Right renal cortex interstitium (tissue), 3 donors: ENCODE results near the gene ATF6. TPM values are rescaled to one million over a fixed set of nuclear protein-coding genes. Genes with fewer than 3 reads are reported as not detected.

Experiments
- DNase-seq, 3 donors: peaks; one replicate each; pipeline ENCODE4 v3.0.0-alpha.2; 2013; ENCODE audit warnings: low read depth in 3 of 3, low spot score in 2 of 3
- polyA plus RNA-seq, 3 donors: library from polyadenylated mRNA; unstranded; fragments of 120-200 nt; gene quantifications; one replicate each; pipeline ENCODE4 v1.2.1, GENCODE V29; 2013; ENCODE audit not compliant: insufficient read length in 3 of 3

The ATF6 gene
- polyA plus RNA-seq, 3 donors: 34.2 to 36.0 (median 35.0) TPM

DNA sequence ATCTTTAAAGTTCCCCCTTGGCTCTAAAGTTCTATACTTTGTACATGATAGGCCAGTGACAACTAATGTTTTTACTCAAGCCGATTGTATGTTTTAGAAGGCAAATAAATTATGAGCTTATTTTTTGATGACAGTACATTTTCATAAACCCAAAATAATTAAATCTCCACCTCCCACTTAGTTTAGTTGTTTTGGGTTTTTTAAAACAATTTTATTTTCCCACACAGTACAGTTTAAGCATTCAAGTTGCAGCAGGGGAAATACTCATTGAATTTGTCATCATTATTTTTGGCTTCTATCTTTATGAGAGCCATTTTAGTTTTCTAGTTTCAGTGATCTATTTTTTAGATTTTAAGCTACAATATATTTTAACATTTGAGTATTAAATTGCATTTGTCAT lies 163.9 kb downstream of the ATF6 start:
- DNase-seq: no peak

DNA sequence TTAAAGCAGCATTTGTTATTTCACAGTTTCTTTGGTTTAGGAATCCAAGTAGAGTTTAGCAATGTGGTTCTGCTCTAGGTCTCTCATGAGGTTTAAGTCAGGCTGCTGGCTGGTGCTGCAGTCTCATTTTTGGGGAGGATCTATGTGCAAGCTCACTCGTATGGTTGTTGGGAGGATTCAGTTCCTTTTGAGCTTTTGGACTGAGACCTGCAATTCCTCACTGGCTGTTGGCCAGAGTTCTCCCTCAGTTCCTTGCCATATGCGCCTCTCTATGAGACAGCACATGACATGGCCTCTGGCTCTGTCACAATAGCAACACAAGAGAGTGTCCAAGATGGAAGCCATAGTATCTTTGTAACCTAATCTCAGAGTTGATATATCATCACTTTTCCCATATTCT lies 166.5 kb downstream of the ATF6 start:
- DNase-seq: no peak

DNA sequence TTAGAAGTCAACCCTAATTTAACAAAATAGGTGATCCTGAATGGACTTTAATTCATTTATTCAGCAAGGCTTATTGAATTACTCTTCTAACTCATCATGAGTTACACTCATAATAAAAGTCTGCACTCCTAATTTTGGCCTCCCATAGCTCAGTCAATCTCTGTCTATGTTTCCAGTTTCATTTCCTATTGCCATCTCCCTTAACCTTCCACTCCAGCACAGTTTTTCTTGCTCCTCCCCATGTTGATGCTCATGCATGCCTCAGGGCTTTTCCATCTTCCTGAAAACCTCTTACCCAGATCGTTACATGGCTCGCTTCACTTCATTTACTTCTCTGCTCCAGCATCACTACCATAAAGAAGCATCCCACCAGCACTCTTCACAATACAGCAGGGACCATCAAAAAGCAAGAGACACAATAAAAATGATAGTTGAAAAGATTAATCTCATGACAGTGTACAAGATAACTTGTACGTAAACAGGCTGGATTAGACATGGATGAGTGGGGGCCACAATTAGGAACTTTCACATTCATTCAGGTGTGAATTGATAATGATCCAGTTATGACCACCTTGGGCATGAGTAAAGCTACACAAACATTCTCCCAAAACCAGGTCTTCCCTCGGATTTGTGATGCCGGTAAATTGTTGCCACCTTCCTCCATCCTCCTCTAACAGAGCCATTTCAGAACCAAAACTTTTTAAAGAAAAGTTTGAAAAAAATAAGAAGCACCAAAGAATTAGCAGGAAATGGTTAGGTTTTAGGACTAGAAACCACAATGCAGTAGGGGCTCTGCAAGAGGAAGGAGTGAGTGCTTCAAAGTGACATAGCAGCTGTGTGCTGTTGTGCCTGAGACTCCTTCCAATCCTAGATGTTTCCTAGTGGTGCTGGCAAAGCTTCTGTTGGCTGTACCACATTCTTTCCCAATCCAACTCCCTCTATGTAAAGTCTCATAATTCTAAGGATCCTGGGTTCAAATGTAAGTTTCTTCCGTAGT lies 167.8 kb downstream of the ATF6 start:
- DNase-seq: no peak

DNA sequence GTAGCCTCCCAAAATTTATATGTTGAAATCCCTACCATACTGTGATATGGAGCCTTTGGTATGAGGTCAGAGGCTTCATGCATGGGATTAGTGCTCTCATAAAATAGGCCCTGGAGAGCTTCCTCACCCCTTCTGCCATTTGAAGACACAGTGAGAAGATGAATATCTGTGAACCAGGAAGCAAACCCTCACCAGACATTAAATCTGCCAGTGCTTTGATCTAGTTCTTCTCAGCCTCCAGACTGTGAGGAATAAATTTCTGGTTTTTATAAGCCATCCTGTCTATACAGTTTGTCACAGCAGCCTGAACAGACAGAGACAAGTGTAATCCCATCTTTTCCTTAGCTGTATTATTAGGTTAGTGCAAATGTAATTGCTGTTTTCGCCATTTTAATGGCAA lies 169.1 kb downstream of the ATF6 start:
- DNase-seq: no peak

DNA sequence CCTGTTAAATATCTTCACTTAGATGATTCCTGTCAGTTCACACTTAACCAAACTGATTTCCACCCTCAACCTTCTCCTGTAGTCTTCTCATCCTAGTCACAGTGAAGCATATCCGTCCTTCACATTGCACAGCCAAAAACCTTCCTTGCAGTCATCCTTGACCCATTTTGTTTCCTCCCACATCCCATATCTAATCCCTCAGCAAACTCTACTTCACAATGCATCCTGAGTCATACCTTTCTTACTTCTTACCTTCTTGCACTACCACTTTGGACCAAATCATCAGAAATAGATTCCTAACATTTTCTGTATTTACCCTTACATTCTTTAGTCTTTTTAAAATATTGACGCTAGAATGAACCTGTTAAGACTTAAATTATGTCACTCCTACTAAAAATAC lies 170.7 kb downstream of the ATF6 start:
- DNase-seq: no peak

GRCh38 chr1:161940866-161941591 lies 174.9 kb downstream of the ATF6 start:
- no peak for DNase-seq

- DNase-seq: no peak
Observed at GRCh38 chr1:161941726-161942436, 175.8 kb downstream of the ATF6 start.

GRCh38 chr1:161943737-161944136 lies 177.6 kb downstream of the ATF6 start:
- DNase-seq: no peak

- no peak for DNase-seq
Observed at GRCh38 chr1:161944381-161944780, 178.3 kb downstream of the ATF6 start.

- no peak for DNase-seq
Observed at GRCh38 chr1:161945306-161946060, 179.4 kb downstream of the ATF6 start.

GRCh38 chr1:161946071-161946987 lies 180.2 kb downstream of the ATF6 start:
- DNase-seq: no peak

GRCh38 chr1:161948435-161948834 lies 182.3 kb downstream of the ATF6 start:
- no peak for DNase-seq

GRCh38 chr1:161949548-161949947 lies 183.4 kb downstream of the ATF6 start:
- DNase-seq: no peak

DNA sequence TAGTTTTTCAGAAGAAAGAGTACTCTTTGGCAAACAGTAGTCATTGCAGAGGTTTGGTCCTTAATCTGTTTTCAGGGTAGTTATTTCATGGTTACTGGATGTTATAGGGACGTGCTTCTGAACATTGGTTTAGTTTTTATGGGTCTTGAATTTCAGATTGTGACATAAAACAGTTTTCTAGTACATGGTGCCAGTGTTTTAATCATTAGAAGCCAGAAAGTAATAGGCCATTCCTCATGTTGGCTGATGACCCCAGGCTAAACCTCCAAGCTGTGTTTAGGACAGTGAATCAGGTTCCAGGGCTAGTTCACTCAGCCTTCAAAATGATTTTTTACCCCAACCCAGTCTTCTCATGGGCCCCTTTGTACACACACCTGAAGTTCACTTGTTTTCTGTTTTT lies 184.3 kb downstream of the ATF6 start:
- no peak for DNase-seq

- no peak for DNase-seq
Observed at GRCh38 chr1:161951646-161952045, 185.5 kb downstream of the ATF6 start.

DNA sequence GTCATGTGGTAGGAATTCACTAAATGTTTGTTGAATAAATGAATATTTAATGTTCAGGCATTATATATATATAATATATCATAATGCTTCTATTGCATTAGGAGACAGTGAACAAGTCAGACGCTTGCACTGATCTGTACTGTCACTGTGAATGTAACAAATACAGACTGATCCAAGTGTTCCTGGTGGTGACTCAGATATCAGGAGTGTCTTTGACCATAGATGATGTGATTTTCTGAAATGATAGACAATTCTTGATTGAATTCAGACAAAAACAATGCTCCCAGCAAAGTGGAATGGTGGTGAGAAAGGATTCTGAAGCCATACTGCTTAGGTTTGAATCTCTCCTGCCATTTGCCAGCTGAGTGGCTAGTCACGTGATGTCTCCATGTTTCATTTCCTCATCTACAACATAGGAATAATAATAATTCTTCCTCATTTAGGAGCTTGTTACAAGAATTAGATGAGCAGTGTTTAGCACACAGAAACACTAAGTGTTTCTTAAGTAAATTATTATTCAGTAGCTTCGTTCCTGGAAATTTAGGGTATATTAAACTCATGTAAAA lies 186.6 kb downstream of the ATF6 start:
- no peak for DNase-seq

DNA sequence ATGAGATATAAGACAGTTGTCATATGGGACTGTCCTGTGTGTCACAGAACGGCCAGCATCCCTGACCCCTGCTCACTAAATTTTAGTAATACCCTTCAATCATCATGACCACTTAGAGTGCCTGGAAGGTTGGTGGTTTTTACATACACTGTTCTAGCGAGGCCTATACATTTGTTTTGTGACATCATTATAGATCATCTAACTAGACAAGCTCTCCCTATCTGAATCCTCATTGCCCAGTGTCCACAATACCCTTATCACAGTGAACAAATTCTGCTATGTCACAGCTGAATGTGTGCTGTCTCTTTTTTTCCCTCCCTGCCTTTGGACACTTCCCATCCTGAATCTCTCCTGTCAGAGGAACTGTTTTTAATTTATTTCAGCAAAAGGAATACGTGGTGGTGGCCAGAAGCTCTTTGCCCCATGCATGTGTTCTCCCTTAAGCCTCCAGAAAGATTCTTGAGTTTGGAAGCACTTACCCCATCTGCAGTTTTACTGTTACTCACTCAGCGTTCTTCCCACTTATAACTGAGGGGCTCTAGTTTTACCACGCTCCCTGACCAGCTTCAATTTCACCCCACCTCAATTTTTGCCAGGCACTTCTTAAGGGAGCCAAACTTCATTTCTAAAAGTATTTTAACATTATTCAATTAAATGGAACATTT lies 187.3 kb downstream of the ATF6 start:
- DNase-seq: no peak

DNA sequence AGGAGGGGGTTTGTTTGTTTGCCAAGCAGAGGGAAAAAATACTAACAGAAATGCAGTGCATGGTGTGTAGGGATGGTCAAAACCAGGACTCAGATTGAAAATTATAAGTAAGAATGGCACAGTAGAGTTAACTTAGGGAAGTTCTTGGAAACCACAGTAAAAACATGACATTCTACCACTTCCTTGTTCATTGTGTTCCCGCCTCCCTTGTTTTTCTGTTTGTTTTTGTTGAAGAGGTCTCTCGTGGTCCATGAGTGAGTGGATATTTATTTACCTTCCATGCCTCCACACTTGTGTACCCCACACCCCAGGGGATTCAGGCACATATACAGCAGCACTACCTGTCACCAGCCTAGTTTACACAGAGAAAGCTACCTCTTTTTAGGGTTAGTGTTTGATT lies 187.9 kb downstream of the ATF6 start:
- no peak for DNase-seq

DNA sequence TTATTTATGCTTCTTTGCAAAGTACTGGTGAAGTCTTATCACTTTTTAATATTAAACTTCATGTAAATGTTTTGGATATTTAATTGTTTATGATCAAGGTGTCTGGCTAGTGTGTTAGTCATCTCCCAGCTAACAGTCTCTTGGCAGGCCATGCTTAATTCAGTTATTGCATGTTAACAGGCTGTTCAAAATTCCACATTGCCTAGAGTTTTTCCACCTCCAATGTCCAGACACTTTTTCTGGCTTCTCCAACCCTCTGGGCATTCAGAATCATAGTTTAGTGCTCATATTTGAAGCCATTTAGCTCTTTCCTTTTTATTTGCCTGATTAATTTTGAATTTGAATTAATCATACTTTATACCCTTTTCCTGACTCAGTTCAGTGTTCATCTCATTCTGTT lies 188.3 kb downstream of the ATF6 start:
- no peak for DNase-seq
